ENCODE measurements around the gene CFAP20DC.
"Not testable (repeated sequence)": the region's sequence is repeated elsewhere in the genome, so short reads cannot be mapped to it uniquely, and the experiment has no call there.

CFAP20DC gene

DNA sequence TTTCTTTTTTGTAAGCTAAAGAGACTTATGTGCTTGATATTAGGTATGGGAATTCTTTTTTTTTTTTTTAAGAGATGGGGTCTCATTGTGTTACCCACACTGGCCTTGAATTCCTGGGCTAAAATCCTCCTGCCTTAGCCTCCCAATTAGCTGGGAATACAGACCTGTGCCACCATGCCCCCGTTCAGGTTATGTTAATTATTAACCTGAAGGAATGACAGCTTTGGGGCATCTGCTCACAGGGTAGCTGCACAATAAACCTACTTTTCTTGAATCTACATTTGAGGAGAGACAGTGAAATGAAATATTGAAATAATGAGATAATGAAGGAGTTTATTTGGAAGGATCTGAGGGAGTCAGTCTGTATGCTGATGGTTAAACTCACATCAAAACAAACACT, 225.0 kb downstream of the CFAP20DC start:
- H3K9me3 Mint-ChIP-seq: no peaks in the 10 kb centered on the region
- H3K4me1 Mint-ChIP-seq (ENCODE audit: low read depth): peaks cover 2% of the 10 kb centered on the region
- DNase-seq (ENCODE audit: low spot score): no peak
- H3K27ac Mint-ChIP-seq: no peak overlapping the region
- H3K36me3 Mint-ChIP-seq (ENCODE audit: low read depth): no peaks in the 10 kb centered on the region
- H3K4me3 Mint-ChIP-seq: no peak overlapping the region
- H3K27me3 Mint-ChIP-seq (ENCODE audit: low read depth): no peaks in the 10 kb centered on the region

DNA sequence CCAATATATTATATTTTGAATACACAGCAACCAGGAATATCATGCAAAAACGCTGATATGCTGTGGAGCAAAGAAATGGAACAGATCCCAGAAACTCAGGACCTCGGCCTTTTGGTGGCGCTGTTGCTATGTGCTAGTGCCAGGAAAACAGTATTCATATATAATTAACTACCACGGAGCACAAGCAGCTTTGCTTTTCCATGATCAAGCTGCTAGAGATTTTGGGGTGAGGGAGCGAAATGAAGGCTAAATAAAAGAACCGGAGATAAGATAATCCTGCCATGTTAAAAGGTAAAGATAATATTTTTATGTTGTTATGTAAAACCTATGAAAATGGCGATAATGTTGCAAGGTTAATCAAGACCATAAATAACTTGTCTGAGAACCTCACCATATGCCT, 225.5 kb downstream of the CFAP20DC start:
- H3K27ac Mint-ChIP-seq: no peak overlapping the region
- DNase-seq (ENCODE audit: low spot score): peak; percentile 10

GRCh38 chr3:58806551-58807244, 243.1 kb downstream of the CFAP20DC start:
- not testable (repeated sequence) for H3K36me3 Mint-ChIP-seq (ENCODE audit: low read depth); H3K9me3 Mint-ChIP-seq; H3K27ac Mint-ChIP-seq; H3K4me1 Mint-ChIP-seq (ENCODE audit: low read depth); DNase-seq (ENCODE audit: low spot score); H3K4me3 Mint-ChIP-seq; H3K27me3 Mint-ChIP-seq (ENCODE audit: low read depth)

More for the DNA sequence above, 225.5 kb downstream of the CFAP20DC start:
- Mint-ChIP-seq H3K4me1 (ENCODE audit: low read depth) (peaks cover 2% of the 10 kb centered on the region), H3K36me3 (ENCODE audit: low read depth) (no peaks in the 10 kb centered on the region), H3K27me3 (ENCODE audit: low read depth) (no peaks in the 10 kb centered on the region), H3K9me3 (no peaks in the 10 kb centered on the region), H3K4me3 (no peak overlapping the region)

GRCh38 chr3:58804914-58805313, 244.9 kb downstream of the CFAP20DC start:
- Mint-ChIP-seq H3K27me3 (ENCODE audit: low read depth) (peaks cover 5% of the 10 kb centered on the region), H3K4me1 (ENCODE audit: low read depth) (no peaks in the 10 kb centered on the region), H3K4me3 (no peak overlapping the region), H3K9me3 (no peaks in the 10 kb centered on the region), H3K36me3 (ENCODE audit: low read depth) (no peaks in the 10 kb centered on the region), H3K27ac (no peak overlapping the region)
- no peak for DNase-seq (ENCODE audit: low spot score)

GRCh38 chr3:58801541-58801940, 248.3 kb downstream of the CFAP20DC start:
- Mint-ChIP-seq H3K9me3 (no peaks in the 10 kb centered on the region), H3K36me3 (ENCODE audit: low read depth) (no peaks in the 10 kb centered on the region), H3K27ac (no peak overlapping the region), H3K4me3 (no peak overlapping the region), H3K27me3 (ENCODE audit: low read depth) (peaks cover 5% of the 10 kb centered on the region), H3K4me1 (ENCODE audit: low read depth) (peaks cover 6% of the 10 kb centered on the region)
- DNase-seq (ENCODE audit: low spot score): no peak

DNA sequence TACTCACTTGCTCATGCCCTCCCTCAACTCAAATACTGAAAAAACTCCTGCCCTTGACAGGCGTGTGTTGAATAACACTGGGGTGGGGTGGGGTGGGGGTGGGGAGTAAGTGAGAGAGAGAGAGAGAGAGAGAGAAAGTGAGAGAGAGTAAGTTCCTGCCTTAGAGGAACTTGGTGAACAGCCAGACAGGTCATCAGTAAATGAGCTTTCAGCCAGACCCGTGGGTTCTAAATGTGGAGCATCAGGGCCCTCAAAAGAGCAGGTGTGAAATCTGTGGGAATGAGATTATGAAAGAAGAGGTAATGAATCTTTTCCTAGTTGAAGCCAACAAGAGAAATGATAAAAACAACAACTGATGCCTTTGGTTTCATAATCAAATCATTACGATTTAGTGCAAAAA, 248.9 kb downstream of the CFAP20DC start:
- no peaks in the 10 kb centered on the region for H3K36me3 Mint-ChIP-seq (ENCODE audit: low read depth)
- no peak for DNase-seq (ENCODE audit: low spot score)
- H3K27ac Mint-ChIP-seq: no peak overlapping the region
- peaks cover 6% of the 10 kb centered on the region for H3K4me1 Mint-ChIP-seq (ENCODE audit: low read depth)
- H3K27me3 Mint-ChIP-seq (ENCODE audit: low read depth): peaks cover 7% of the 10 kb centered on the region
- H3K9me3 Mint-ChIP-seq: no peaks in the 10 kb centered on the region
- no peak overlapping the region for H3K4me3 Mint-ChIP-seq

DNA sequence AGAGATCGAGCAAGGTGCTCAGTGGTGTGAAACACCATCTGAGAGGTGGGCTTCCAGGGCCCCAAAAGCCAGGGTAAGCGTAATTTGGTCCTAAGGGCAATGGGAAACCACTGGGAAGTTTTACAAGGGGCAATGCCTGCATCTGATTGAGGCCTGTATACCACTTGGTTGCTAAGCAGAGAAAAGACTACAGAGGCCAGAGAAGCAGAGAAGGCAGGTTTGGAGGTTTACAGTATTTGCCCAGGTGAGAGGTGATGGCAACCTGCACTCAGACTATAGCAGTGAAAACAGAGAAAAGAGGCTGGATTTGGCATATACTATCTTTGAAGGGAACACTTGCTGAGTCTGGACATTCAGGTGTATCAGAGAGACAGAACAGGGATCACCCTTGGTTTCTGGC, 249.8 kb downstream of the CFAP20DC start:
- Mint-ChIP-seq H3K9me3 (no peaks in the 10 kb centered on the region), H3K27me3 (ENCODE audit: low read depth) (peaks cover 10% of the 10 kb centered on the region), H3K4me1 (ENCODE audit: low read depth) (peaks cover 6% of the 10 kb centered on the region), H3K27ac (no peak overlapping the region), H3K4me3 (no peak overlapping the region), H3K36me3 (ENCODE audit: low read depth) (no peaks in the 10 kb centered on the region)
- no peak for DNase-seq (ENCODE audit: low spot score)

- Mint-ChIP-seq H3K36me3 (ENCODE audit: low read depth) (no peaks in the 10 kb centered on the region), H3K27me3 (ENCODE audit: low read depth) (peaks cover 10% of the 10 kb centered on the region), H3K27ac (no peak overlapping the region), H3K4me3 (no peak overlapping the region), H3K4me1 (ENCODE audit: low read depth) (peaks cover 6% of the 10 kb centered on the region), H3K9me3 (no peaks in the 10 kb centered on the region)
- DNase-seq (ENCODE audit: low spot score): no peak
These were observed 250.6 kb downstream of the CFAP20DC start for GRCh38 chr3:58799271-58799670.

- H3K4me1 Mint-ChIP-seq (ENCODE audit: low read depth): peaks cover 6% of the 10 kb centered on the region
- no peaks in the 10 kb centered on the region for H3K9me3 Mint-ChIP-seq
- DNase-seq (ENCODE audit: low spot score): no peak
- H3K36me3 Mint-ChIP-seq (ENCODE audit: low read depth): no peaks in the 10 kb centered on the region
- no peak overlapping the region for H3K27ac Mint-ChIP-seq
- H3K4me3 Mint-ChIP-seq: no peak overlapping the region
- H3K27me3 Mint-ChIP-seq (ENCODE audit: low read depth): peaks cover 10% of the 10 kb centered on the region
These were observed 251.5 kb downstream of the CFAP20DC start for GRCh38 chr3:58798312-58798711.

- H3K9me3 Mint-ChIP-seq: no peaks in the 10 kb centered on the region
- no peak overlapping the region for H3K4me3 Mint-ChIP-seq
- no peak for DNase-seq (ENCODE audit: low spot score)
- H3K4me1 Mint-ChIP-seq (ENCODE audit: low read depth): peaks cover 6% of the 10 kb centered on the region
- H3K36me3 Mint-ChIP-seq (ENCODE audit: low read depth): no peaks in the 10 kb centered on the region
- peaks cover 12% of the 10 kb centered on the region for H3K27me3 Mint-ChIP-seq (ENCODE audit: low read depth)
- H3K27ac Mint-ChIP-seq: no peak overlapping the region
These were observed 255.1 kb downstream of the CFAP20DC start for GRCh38 chr3:58794750-58795149.

DNA sequence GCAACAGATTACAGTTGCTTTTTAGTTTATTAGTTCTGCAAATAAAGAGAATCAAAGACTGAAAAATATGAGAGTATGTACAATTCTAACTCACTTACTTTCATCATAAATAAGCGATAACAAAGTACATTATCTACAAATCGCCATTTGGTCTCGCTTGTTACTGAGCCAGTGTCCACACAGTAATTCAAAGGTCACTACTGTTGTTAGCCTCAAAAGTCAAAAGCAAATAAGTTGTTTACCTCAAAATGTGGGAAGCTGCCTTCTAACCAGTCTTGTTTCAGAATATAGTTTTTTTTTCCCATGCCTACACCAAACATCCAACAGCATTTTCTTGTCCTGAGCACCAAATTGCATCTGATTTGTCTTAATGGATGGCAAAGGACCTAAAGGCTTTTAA, 255.9 kb downstream of the CFAP20DC start:
- no peak overlapping the region for H3K4me3 Mint-ChIP-seq
- no peaks in the 10 kb centered on the region for H3K9me3 Mint-ChIP-seq
- peaks cover 12% of the 10 kb centered on the region for H3K27me3 Mint-ChIP-seq (ENCODE audit: low read depth)
- no peaks in the 10 kb centered on the region for H3K36me3 Mint-ChIP-seq (ENCODE audit: low read depth)
- peaks cover 6% of the 10 kb centered on the region for H3K4me1 Mint-ChIP-seq (ENCODE audit: low read depth)
- DNase-seq (ENCODE audit: low spot score): no peak
- no peak overlapping the region for H3K27ac Mint-ChIP-seq

DNA sequence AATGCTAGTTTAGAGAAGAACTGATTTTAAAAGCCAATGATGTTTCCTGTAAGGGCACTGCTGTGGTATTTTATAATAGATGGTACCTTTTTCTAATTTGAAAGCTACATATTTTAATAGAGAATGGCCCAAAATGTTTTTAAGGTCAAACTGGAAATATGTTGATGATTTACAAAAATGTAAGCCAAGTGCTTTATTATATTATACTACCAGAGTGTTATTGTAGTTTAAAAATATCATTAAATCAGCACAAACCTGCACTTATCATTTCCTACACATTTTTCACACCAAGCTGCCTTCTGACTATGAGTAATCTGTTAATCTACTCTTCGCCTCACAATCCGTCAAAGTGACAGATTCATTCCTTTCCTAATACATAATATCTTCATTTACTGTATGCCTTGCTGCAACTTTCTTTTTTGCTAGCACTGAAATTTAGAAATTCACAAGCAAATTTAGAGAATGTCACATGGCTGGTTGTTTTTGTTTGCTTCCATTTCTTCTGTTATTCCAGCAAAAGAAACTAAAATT, 256.8 kb downstream of the CFAP20DC start:
- H3K27ac Mint-ChIP-seq: no peak overlapping the region
- DNase-seq (ENCODE audit: low spot score): no peak
- no peaks in the 10 kb centered on the region for H3K36me3 Mint-ChIP-seq (ENCODE audit: low read depth)
- no peaks in the 10 kb centered on the region for H3K4me1 Mint-ChIP-seq (ENCODE audit: low read depth)
- peaks cover 12% of the 10 kb centered on the region for H3K27me3 Mint-ChIP-seq (ENCODE audit: low read depth)
- H3K9me3 Mint-ChIP-seq: no peaks in the 10 kb centered on the region
- H3K4me3 Mint-ChIP-seq: no peak overlapping the region

DNA sequence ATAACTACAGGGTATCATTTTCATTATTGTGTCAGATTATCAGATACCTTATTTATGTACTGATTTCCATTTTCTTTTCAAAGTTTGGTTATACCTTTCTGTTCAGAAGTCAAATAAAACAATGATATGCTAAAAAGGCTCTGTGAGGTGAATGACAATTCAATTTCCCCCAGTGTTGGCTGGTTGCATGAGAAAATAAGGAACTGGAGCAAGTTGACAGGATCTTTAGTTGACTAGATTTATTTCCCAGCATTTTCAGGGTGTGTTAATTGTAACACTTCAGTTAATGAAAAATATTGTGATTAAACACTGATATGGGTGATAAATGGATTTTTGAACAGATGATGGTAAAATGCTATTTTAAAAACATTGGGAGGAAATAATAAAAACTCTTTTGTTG, 260.4 kb downstream of the CFAP20DC start:
- H3K9me3 Mint-ChIP-seq: no peaks in the 10 kb centered on the region
- no peaks in the 10 kb centered on the region for H3K36me3 Mint-ChIP-seq (ENCODE audit: low read depth)
- no peak overlapping the region for H3K4me3 Mint-ChIP-seq
- H3K27ac Mint-ChIP-seq: no peak overlapping the region
- no peak for DNase-seq (ENCODE audit: low spot score)
- peaks cover 10% of the 10 kb centered on the region for H3K27me3 Mint-ChIP-seq (ENCODE audit: low read depth)
- no peaks in the 10 kb centered on the region for H3K4me1 Mint-ChIP-seq (ENCODE audit: low read depth)

DNA sequence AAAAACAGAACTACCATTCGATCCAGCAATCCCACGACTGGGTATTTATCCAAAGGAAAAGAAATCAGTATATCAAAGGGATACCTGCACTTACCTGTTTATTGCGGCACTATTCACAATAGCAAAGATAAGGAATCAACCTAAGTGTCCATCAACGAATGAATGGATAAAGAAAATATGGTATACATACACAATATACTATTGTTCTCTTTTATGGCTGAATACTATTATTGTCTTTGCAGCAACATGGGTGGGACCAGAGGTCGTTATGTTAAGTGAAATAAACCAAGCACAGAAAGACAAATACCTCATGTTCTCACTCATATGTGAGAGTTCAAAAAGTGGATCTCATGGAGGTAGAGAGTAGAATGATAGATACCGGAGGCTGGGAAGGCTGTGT, 264.9 kb downstream of the CFAP20DC start:
- Mint-ChIP-seq H3K4me3 (no peak overlapping the region), H3K27me3 (ENCODE audit: low read depth) (peaks cover 5% of the 10 kb centered on the region), H3K9me3 (peaks cover 15% of the 10 kb centered on the region), H3K36me3 (ENCODE audit: low read depth) (no peaks in the 10 kb centered on the region), H3K27ac (no peak overlapping the region), H3K4me1 (ENCODE audit: low read depth) (no peaks in the 10 kb centered on the region)
- DNase-seq (ENCODE audit: low spot score): no peak

DNA sequence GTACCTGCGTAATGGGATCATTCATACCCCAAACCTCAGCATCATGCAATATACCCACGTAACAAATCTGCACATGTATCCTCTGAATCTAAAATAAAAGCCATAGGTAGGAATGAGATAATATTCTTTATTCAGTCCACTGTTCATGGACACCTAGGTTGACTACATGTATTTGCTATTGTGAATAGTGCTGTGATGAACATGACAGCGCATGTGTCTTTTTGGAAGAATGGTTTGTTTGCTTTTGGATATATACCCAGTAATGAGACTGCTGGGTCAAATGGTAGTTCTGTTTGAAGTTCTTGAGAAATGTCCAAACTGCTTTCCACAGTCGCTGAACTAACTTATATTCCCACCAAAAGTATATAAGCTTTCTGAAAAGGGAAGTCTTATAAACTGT, 265.4 kb downstream of the CFAP20DC start:
- Mint-ChIP-seq H3K9me3 (peaks cover 20% of the 10 kb centered on the region), H3K27me3 (ENCODE audit: low read depth) (peaks cover 5% of the 10 kb centered on the region), H3K36me3 (ENCODE audit: low read depth) (no peaks in the 10 kb centered on the region)

More for the DNA sequence above, 265.4 kb downstream of the CFAP20DC start:
- H3K4me3 Mint-ChIP-seq: no peak overlapping the region
- no peaks in the 10 kb centered on the region for H3K4me1 Mint-ChIP-seq (ENCODE audit: low read depth)
- no peak overlapping the region for H3K27ac Mint-ChIP-seq
- no peak for DNase-seq (ENCODE audit: low spot score)

All from T-helper 2 cell treated with Interferon-gamma antibody and Interleukin-4, amounts not matched to agents 5 μg/mL and 100 μg/mL, for 36 hours (primary cell).